Vagina (tissue), 2 donors: Measurements from ENCODE around the gene DAG1. TPM values are rescaled to one million over a fixed set of nuclear protein-coding genes. Genes with fewer than 3 reads are reported as not detected.

Experiments used
- DNase-seq, 2 donors: peaks; one replicate each; pipeline ENCODE4 v3.0.0-alpha.2; 2017; ENCODE audit errors: extremely low spot score in 2 of 2
- H3K27ac ChIP-seq: fragments of 200-600 bp; sonication (generic); one replicate; pipeline ENCODE4 v1.5.1; 2019
- H3K27me3 ChIP-seq: fragments of 200-600 bp; sonication (generic); one replicate; pipeline ENCODE4 v1.5.1; 2019
- H3K36me3 ChIP-seq, 2 donors: fragments of 200-600 bp; sonication (generic); one replicate each; pipeline ENCODE4 v1.5.1; 2017 to 2019
- H3K4me1 ChIP-seq: fragments of 200-600 bp; sonication (generic); one replicate; pipeline ENCODE4 v1.5.1; 2019
- H3K4me3 ChIP-seq, 2 donors: fragments of 200-600 bp; sonication (generic); 1 replicate in 1 of 2; 2 replicates in 1 of 2; pipeline ENCODE4 v1.5.1; 2016 to 2019
- H3K9me3 ChIP-seq: fragments of 200-600 bp; sonication (generic); one replicate; pipeline ENCODE4 v1.5.1; 2019
- POLR2A ChIP-seq, 2 donors: fragments of 450-650 bp; IDR thresholded peaks; one replicate each; pipeline ENCODE4 v1.6.1; 2017; ENCODE audit warnings: antibody characterized with exemption in 2 of 2, mild to moderate bottlenecking in 2 of 2, moderate library complexity in 2 of 2
- POLR2AphosphoS5 ChIP-seq, 2 donors: sonication (generic); formaldehyde crosslinking; IDR thresholded peaks; one replicate each; pipeline ENCODE4 v1.9.0; 2017; ENCODE audit warnings: antibody characterized with exemption in 2 of 2, mild to moderate bottlenecking in 2 of 2, low read depth in 1 of 2; ENCODE audit not compliant: insufficient read depth in 1 of 2
- intact Hi-C: fragments of 100-400 bp; cut with DNase I; formaldehyde crosslinking; loops from one replicate; pipeline ENCODE4 v1.15.1; 2023
- total RNA-seq: library from RNA; depleted of rRNA; stranded (reverse); fragments of >200 nt; gene quantifications from one replicate; pipeline ENCODE4 v1.2.3, GENCODE V29; 2016
- TF ChIP-seq, protein P1 (sequence below), 3 experiments: fragments of 450-650 bp in 2 of 3; fragments of 200-600 bp in 1 of 3; sonication (generic) in 1 of 3; IDR thresholded peaks; one replicate each; pipeline ENCODE4 v1.5.1; 2017 to 2019; ENCODE audit warnings: antibody characterized with exemption in 3 of 3, mild to moderate bottlenecking in 2 of 3, moderate library complexity in 2 of 3

Gene DAG1
- total RNA-seq, 1 donor from 2014 or later = 46.7 TPM

DNA sequence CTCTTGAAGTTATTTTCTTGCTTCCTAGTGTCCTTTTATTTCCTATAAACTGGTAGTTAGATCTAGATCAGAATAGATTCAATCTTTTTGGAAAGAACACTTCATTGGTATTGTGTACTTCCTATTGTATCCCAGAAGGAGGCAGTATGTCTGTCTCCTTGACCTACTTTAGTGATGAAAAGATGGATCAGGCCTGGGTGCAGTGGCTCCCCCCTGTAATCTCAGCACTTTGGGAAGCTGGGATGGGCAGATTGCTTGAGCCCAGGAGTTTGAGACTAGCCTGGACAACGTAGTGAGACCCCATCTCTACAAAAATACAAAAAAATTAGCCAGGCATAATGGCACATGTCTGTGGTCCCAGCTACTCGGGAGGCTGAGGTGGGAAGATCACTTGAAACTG is 96.2 kb downstream of the DAG1 start:
- no peak overlapping the region for H3K27ac ChIP-seq
- H3K9me3 ChIP-seq = no peaks in the 10 kb centered on the region
- TF ChIP-seq POLR2A (IDR thresholded peaks at IDR 0.05) (no peak), POLR2AphosphoS5 (IDR thresholded peaks at IDR 0.05; ENCODE audit: insufficient read depth in 1 of 2, low read depth in 1 of 2) (no peak)
- TF ChIP-seq, protein P1, sequence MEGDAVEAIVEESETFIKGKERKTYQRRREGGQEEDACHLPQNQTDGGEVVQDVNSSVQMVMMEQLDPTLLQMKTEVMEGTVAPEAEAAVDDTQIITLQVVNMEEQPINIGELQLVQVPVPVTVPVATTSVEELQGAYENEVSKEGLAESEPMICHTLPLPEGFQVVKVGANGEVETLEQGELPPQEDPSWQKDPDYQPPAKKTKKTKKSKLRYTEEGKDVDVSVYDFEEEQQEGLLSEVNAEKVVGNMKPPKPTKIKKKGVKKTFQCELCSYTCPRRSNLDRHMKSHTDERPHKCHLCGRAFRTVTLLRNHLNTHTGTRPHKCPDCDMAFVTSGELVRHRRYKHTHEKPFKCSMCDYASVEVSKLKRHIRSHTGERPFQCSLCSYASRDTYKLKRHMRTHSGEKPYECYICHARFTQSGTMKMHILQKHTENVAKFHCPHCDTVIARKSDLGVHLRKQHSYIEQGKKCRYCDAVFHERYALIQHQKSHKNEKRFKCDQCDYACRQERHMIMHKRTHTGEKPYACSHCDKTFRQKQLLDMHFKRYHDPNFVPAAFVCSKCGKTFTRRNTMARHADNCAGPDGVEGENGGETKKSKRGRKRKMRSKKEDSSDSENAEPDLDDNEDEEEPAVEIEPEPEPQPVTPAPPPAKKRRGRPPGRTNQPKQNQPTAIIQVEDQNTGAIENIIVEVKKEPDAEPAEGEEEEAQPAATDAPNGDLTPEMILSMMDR (IDR thresholded peaks at IDR 0.05) = no peak
- H3K4me1 ChIP-seq = no peaks in the 10 kb centered on the region
- H3K36me3 ChIP-seq = no peaks in the 10 kb centered on the region
- H3K4me3 ChIP-seq = no peak overlapping the region
- intact Hi-C loops = no loop called here
- no peak for DNase-seq
- no peaks in the 10 kb centered on the region for H3K27me3 ChIP-seq

DNA sequence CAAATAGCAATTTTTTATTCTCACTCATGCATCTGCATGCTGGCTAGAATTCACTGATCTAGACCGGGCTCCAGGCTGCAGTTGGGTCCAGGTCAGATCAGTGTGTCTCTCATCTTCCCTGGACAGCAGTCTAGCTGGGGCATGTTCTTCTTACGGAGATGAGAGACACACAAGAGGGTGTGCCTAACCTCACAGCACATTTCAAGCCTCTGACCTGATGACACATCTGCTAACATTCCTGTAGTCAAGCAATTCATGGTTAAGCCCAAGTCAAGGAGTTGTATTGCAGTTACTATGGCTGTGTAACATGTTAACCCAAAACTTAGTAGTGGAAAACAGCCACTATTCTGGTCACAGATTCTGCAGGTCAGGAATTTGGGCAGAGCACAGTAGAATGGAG is 97.3 kb downstream of the DAG1 start:
- intact Hi-C loops = no loop called here

DNA sequence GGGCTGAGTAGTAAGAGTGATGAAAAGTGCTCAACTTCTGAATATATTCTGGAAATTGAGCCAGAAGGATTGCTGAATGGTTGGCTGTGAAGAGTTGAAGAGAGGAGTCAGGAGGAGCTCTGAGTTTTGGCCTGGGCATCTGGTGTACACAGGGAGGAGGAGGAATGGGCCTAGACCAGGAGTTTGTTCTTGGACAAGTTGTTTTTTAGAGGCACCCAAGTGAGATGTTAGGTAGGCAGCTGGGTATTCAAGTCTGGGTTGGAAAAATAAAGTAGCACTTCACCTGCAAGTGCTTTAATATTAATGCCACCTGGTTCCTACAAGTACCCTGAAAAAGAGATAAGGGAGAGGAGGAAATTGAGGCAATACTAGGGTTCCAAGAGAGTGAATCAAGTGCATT is 98.9 kb downstream of the DAG1 start:
- Histone ChIP-seq H3K4me3 (no peak overlapping the region), H3K27ac (no peak overlapping the region), H3K4me1 (no peaks in the 10 kb centered on the region), H3K36me3 (no peaks in the 10 kb centered on the region), H3K9me3 (no peaks in the 10 kb centered on the region), H3K27me3 (no peaks in the 10 kb centered on the region)
- intact Hi-C loops = no loop called here
- no peak for TF ChIP-seq POLR2AphosphoS5 (IDR thresholded peaks at IDR 0.05; ENCODE audit: insufficient read depth in 1 of 2, low read depth in 1 of 2)
- TF ChIP-seq, protein P1 (IDR thresholded peaks at IDR 0.05) = no peak
- no peak for TF ChIP-seq POLR2A (IDR thresholded peaks at IDR 0.05)
- DNase-seq = no peak

More for the DNA sequence above, 97.3 kb downstream of the DAG1 start:
- no peaks in the 10 kb centered on the region for H3K4me1 ChIP-seq
- no peak overlapping the region for H3K27ac ChIP-seq
- no peaks in the 10 kb centered on the region for H3K9me3 ChIP-seq
- H3K27me3 ChIP-seq = no peaks in the 10 kb centered on the region
- no peak overlapping the region for H3K4me3 ChIP-seq
- no peaks in the 10 kb centered on the region for H3K36me3 ChIP-seq
- TF ChIP-seq, protein P1 (IDR thresholded peaks at IDR 0.05) = no peak
- no peak for TF ChIP-seq POLR2AphosphoS5 (IDR thresholded peaks at IDR 0.05; ENCODE audit: insufficient read depth in 1 of 2, low read depth in 1 of 2)
- no peak for TF ChIP-seq POLR2A (IDR thresholded peaks at IDR 0.05)
- DNase-seq = no peak

DNA sequence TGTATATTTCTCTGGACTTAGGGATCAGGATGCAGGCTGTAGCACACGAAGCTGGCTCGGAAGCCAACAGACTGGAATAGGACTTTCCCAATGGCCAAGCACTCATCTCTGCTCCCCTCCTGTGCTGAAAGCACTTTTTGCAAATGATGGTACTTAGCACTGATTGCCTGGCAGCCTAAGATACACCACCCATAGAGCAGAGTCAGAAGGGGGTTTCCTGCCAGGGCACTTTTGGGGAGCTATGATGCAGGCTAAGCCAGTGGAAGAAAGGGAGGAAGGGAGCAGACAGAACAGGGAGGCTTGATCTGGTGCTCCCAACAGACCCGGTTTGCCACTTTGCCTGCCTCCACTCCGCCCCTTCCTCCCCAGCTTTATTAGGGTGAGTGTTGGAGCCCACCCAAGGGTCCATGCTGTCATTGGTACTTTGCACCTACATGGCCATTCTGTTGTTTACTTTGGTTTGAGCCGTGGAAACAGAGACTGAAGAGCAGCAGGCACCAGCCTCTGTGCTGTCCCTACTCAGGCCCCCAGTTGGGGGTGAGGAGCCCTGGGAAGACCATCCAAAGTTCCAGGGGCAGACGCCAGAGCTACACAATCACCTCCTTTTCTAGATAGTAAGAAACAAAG is 100.1 kb downstream of the DAG1 start:
- no peaks in the 10 kb centered on the region for H3K4me1 ChIP-seq
- intact Hi-C loops = no loop called here
- no peaks in the 10 kb centered on the region for H3K36me3 ChIP-seq
- no peaks in the 10 kb centered on the region for H3K27me3 ChIP-seq
- H3K4me3 ChIP-seq = no peak overlapping the region
- TF ChIP-seq, protein P1 (IDR thresholded peaks at IDR 0.05) = no peak
- TF ChIP-seq POLR2AphosphoS5 (IDR thresholded peaks at IDR 0.05; ENCODE audit: insufficient read depth in 1 of 2, low read depth in 1 of 2) (no peak), POLR2A (IDR thresholded peaks at IDR 0.05) (no peak)
- DNase-seq = no peak
- H3K27ac ChIP-seq = no peak overlapping the region
- no peaks in the 10 kb centered on the region for H3K9me3 ChIP-seq

DNA sequence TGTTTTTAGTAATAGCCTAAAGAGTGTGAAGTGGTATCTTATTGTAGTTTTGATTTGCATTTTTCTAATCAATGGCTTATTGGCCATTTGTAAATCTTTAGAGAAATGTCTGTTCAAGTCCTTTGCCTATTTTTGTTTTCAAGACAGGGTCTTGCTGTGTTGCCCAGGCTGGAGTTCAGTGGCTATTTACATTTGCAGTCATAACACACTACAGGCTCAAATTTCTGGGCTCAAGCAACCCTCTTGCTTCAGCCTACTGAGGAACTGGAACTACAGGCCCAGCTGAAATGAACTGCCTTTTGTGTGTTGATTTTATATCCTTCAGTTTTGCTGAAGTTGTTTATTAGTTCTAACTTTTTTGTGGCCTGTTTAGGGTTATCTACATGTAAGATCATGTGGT is 112.1 kb downstream of the DAG1 start:
- H3K9me3 ChIP-seq = no peaks in the 10 kb centered on the region
- H3K36me3 ChIP-seq = no peaks in the 10 kb centered on the region
- TF ChIP-seq, protein P1 (IDR thresholded peaks at IDR 0.05) = no peak
- TF ChIP-seq POLR2AphosphoS5 (IDR thresholded peaks at IDR 0.05; ENCODE audit: insufficient read depth in 1 of 2, low read depth in 1 of 2) = no peak
- TF ChIP-seq POLR2A (IDR thresholded peaks at IDR 0.05) = no peak
- no peak overlapping the region for H3K4me3 ChIP-seq
- no peaks in the 10 kb centered on the region for H3K4me1 ChIP-seq
- H3K27ac ChIP-seq = no peak overlapping the region
- intact Hi-C loops = no loop called here
- H3K27me3 ChIP-seq = no peaks in the 10 kb centered on the region
- no peak for DNase-seq
